K562 (cell line): ENCODE measurements around the gene ENPP7. TPM values are rescaled to one million over a fixed set of nuclear protein-coding genes. Genes with fewer than 3 reads are reported as not detected.

Experiments
- BMI1 ChIP-seq: fragments of 150-350 bp; IDR thresholded peaks from 2 replicates; pipeline ENCODE4 v1.6.1; 2014; ENCODE audit warnings: low read length
- CC2D1A ChIP-seq: fragments of 450-650 bp; IDR thresholded peaks from 2 replicates; pipeline ENCODE4 v1.6.1; 2017; ENCODE audit warnings: mild to moderate bottlenecking
- SAFB ChIP-seq: fragments of 200-400 bp; formaldehyde crosslinking; IDR thresholded peaks from 2 replicates; pipeline ENCODE4 v1.6.1; 2017; ENCODE audit warnings: low read depth, low read length, borderline replicate concordance
- SIRT6 ChIP-seq: IDR thresholded peaks from one replicate; pipeline ENCODE4 v1.6.1; 2012; ENCODE audit warnings: low read depth, mild to moderate bottlenecking, control low read depth, inconsistent platforms, low read length, moderate library complexity
- THRA ChIP-seq: fragments of 450-650 bp; IDR thresholded peaks from 2 replicates; pipeline ENCODE4 v1.6.1; 2017; ENCODE audit warnings: mild to moderate bottlenecking, moderate library complexity
- ZBTB26 ChIP-seq: fragments of 450-650 bp; formaldehyde crosslinking; IDR thresholded peaks from 2 replicates; pipeline ENCODE4 v1.4.0; 2022; ENCODE audit warnings: missing genetic modification characterization
- ZNF740 ChIP-seq, 3 experiments: fragments of 200-800 bp in 1 of 3; sonication (Bioruptor generic) in 1 of 3; sonication (generic) in 1 of 3; formaldehyde crosslinking in 1 of 3; IDR thresholded peaks; 2 replicates each; pipeline versions ENCODE4 v1.6.1 to v1.8.0; 2016 to 2022; ENCODE audit warnings: mild to moderate bottlenecking in 2 of 3, missing compliant biosample characterization in 2 of 3, missing genetic modification characterization in 2 of 3, missing genetic modification reagents in 1 of 3
- polyA plus RNA-seq, 8 experiments: library from polyadenylated mRNA; depleted of rRNA in 4 of 8; stranded (reverse) in 5 of 8; unstranded in 3 of 8; fragments of >200 nt; fragmentation: Nextera tagmentation in 2 of 8; fragmentation: Illumina TruSeq in 1 of 8; extraction: Ambion mirVana in 2 of 8; extraction: Trizol in 1 of 8; gene quantifications; 2 replicates each; pipeline versions ENCODE4 v1.2.1 to v1.2.3, GENCODE V29; 2011 to 2014; ENCODE audit warnings: inconsistent platforms in 1 of 8, missing spikeins in 1 of 8
- total RNA-seq, 7 experiments: library from RNA; depleted of rRNA in 6 of 7; stranded (reverse); fragments of >200 nt in 6 of 7; fragmentation: Illumina TruSeq in 2 of 7; extraction: Trizol in 2 of 7; gene quantifications; 2 replicates each; pipeline versions ENCODE4 v1.2.1 to v1.2.3, GENCODE V29; 2011 to 2021; ENCODE audit warnings: low replicate concordance in 1 of 7

Gene ENPP7
- total and polyA plus RNA-seq, 9 of the 15 experiments (the other 6 are each of a cell fraction or from before 2014, with no cell fraction given): not detected

GRCh38 chr17:79690466-79690865 is 40.3 kb upstream of the ENPP7 start (continued):
- TF ChIP-seq SIRT6 (no peak), SAFB (no peak), ZNF740 (CRISPR knock-in tag; IDR thresholded peaks at IDR 0.05) (no peak), ZNF740 (tag; IDR thresholded peaks at IDR 0.05) (no peak), ZBTB26 (CRISPR knock-in tag) (no peak), CC2D1A (no peak), BMI1 (no peak), THRA (no peak)
